GM19372 (cell line): ENCODE measurements around the gene LRRC28.

Experiments used
- ATAC-seq: cut with Tn5 transposase; IDR thresholded peaks from one replicate; pipeline ENCODE4 v1.9.1; 2021; ENCODE audit warnings: mild to moderate bottlenecking, low read depth, moderate library complexity; ENCODE audit not compliant: unreplicated experiment

The LRRC28 gene

DNA sequence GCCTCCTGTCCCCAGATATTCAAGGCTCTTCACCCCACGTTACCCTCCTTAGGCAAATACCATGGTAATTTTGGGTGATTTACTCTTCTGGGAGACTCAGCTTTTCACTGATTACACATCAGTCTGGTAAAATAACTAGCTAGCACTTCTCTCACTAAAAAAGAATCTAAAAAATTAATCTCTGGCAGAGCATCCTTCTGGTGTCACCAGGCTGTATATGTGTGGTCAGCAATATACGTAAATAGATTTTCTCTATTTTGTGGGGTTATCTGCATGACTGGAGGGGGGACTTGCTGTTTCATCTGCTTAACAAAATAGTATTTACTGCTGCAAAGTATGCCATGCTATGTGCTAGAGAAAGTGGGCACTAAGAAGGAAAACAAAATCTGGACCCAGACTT is 45.1 kb downstream of the LRRC28 start:
- ATAC-seq: no peak

DNA sequence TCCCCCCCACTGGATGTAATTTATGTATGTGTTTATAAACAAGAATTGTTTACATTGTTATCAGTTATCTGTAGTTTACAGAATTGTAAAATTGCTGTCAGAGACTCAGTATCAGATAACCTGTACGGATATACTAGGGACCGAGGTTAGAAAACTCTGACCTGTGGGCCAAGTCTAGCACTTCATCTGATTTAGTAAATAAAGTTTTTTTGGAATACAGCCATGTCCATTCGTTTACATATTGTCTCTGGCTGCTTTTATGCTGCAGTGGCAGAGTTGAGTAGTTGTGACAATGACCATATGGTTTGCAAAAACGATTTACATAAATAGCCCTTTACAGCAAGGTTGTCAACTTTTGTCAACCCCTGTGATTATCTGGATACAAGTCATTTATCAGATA is 52.6 kb downstream of the LRRC28 start:
- ATAC-seq: no peak

DNA sequence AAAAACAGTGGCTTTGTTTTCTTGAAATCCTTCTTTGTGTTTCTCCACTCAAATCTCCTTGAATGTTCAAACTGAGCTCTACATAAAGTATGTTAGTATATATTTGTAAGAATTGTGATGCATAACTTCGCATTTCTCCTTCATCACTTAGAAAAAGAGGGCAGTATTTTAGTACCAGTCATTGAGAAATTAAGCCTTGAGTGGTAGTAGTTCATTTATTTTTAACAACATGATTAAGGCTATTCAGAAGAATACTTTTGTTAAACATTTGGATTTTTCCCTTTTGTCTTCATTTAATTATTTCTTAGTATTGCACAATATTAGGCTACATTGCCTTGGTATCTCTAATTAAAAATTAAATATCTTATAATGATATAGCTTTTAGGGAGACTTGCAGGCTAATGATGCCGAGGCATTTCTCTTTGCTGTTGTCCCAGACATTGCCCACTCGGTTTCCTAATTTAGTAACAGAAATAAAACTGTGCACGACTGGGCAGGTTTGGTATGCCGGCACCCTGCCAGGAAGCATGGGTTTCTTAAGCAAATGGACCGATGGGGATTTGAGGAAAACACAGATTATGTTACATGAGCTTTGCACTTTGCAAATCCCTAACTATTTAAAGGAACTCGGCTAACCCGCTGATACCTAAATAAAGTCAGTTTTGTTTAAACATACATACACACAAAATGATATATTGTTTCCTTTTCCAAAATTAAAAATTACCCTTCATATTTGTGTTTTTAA is 54.7 kb downstream of the LRRC28 start:
- ATAC-seq: no peak

DNA sequence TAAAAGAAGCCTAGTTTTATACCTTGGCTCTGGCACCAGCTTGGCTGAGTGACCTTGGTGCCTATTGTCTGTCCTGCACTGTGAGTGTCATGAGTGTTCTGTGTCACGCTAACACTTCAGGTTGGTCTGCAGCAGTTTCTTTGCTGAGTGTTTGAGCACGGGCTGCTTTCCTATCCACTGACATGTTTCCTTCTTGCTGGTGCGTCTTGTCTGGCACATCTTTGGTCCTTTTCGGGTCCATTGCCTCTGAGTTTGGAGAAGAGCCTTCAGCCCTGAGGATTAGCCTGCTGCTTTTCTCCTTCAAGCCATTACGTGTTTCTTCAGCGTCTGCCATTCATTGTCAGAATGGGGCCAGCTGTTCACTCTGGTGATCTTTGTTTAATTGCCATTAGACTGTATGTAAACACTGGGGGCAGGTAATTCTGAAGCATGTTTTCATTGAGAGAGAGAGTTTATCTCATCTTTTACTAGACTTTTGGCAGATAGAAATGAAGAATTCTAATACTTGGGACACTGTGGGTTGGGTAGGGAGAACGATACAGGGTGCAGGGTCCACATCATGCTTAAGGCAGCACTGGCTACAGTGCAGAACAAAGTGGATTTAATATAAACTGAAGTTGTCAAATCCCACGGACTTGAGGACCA is 55.5 kb downstream of the LRRC28 start:
- ATAC-seq: no peak

DNA sequence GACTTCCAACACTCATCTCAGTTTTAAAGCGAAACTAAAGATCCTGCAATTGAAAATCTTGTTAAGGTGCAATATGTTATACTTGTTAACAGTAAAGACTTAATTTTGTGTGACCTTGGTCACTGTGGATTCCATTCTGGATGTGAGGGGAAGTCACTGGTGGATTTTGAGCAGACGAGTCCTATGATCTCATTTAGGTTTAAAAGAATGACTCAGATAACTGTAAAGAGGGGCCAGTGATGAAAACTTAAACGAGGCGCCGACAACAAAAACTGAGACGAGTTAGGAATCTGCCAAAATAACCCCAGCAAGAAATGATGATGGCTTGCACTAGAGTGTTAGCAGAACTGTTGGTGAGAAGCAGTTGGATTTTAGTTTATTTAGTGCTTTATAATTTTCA is 56.5 kb downstream of the LRRC28 start:
- no peak for ATAC-seq

DNA sequence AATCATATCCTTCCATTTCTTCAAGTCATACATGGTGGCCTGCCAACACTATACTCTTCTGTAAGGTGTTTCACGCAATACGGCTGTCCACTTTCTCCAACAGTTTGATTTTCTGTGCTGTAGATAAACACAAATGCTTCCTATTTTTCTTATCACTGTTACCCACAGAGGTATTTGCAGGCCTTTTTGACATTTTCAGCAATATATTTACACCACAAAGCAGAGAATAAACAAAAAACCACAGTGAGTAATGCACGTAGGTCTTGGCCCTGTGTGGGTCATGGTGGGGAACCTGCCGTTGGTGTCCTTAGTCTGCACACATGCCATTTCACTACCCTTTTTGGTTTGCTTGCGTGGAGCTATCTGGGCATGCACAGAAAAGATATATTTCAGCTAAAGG is 59.5 kb downstream of the LRRC28 start:
- no peak for ATAC-seq

DNA sequence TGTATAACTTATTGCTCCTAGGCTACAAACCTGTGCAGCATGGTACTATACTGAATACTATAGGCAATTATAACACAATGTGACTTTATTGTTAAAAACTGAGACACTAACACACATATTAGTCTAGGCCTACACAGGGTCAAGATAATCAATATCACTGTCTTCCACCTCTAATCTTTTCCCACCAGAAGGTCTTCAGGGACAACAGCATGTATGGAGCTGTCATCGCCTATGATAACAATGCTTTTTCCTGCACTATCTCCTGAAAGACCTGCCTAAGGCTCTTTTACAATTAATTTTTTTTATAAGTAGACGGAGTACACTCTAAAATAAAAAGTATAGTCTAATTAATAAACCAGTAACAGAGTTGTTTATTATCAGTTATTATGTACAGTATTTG is 60.9 kb downstream of the LRRC28 start:
- no peak for ATAC-seq

DNA sequence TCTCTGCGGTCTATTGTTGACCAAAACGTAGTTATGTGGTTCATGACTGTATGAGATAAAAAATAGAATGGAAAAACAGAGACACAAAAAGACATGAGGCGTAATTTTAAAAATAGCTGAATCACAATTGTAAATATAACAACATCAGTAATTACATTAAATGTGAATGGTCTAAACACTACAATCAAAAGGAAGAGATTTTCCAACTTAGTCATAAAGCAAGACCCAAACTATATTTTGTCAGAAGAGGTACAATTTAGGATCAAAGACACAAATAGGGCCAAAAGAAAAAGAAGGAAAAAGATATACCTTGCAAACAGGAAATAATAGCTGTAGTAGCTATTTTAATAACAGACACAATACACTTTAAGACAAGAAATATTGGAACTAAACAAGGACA is 61.5 kb downstream of the LRRC28 start:
- ATAC-seq: no peak

DNA sequence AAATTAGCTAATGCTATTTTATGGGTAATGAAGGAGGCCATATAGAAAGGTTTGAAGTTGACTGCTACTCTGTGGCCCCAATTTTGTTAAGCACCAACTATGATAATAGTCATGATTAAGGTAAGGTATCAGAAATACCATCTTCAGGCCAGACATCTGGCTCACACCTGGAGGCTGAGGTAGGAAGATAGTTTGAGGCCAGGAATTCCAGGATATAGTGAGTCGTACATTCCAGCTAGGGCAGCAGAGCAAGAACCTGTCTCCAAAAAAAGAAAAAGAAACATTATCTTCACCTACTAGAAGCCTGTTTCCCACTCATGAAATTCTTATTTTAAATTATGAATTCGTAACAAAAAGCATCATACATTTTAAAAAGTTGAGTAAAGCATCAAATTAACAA is 64.4 kb downstream of the LRRC28 start:
- no peak for ATAC-seq

DNA sequence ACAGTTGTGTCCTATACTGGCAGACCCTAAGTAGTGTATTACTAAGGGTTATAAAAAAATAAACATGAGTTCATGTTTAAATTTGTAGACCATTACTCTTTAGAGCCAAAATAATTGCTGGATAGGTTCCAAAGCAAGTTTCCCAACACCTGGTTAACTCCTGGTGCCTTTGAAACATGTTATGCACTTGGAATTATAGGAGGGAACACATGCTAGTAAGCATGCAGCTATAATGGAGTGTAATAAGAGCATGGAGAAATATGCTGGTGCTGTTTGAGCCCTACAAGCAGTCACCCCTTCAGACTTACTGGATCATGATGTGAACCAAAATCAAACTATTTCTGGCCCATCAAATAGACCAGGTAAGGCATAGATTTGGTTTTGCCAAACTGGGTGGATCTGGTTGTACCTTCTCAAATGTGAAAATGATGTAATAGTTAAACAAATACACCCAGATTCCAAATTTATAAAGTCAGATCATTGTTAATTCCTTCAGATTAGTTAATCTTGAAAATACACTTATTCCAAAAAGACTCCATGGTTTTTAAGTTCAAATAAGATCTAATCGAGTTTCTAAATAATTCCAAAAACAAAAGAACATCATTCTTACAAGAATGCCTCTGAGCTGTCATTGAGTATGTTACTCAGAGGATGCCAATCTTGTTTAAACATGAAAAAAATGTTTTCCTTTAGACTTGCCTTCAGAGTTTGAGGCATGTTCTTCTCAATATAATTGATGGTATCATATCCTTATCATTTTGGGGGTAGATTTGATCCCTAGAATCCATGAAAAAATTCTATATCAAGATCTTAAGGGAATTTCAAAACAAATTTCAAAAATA is 69.3 kb downstream of the LRRC28 start:
- ATAC-seq: no peak

DNA sequence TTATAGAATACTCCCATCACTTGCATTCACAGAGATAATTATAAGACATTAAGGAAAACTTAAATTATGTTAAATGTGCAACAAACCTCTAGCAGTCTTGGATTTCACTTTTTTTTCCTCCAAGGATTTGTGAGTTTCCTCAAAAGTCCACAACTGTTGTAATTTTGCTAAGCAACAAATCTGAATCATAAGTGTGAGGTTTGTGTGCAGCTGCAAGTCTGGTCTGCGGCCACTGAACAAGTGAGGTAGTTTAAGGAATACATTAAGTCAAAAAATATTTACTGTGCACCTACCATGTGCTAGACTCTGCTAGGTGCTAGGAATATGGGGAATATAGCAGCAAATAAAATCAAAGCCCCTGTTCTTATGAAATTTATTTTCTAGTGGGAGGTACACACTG is 70.2 kb downstream of the LRRC28 start:
- no peak for ATAC-seq

DNA sequence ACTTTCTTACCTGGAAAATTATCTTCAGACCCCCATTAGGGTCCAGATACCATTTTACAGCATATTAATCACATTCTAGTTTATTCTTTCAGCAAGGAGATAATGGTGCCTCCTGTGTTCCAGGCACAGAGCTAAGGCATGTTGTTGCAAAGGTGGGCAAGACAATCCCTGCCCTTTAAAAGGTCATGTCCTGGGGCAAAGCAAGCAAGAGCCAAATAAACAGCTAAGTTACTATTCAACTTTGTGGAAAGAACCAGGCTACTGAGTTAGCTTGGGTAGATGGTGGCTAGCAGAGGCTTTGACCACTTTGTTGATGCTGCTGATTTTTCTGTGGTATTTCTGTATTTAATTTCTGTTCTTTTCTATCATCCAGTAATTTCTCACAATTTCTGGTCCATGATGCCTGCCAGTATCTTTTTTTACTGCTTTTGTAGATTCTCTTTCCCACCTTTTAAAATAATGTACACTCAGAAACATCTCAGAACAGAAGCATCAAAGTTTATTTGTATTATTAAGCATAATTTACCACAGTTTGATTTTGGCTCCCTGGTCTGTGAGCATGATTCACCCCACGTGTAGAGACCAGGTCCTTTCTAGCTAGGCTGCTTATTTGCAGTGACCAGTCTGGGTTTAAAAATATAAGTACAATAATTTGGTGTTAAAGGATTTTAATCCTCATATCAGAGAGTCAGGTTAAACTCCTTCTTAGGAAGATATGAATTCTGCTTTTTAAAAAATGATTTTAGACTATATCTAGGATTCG is 71.5 kb downstream of the LRRC28 start:
- no peak for ATAC-seq

DNA sequence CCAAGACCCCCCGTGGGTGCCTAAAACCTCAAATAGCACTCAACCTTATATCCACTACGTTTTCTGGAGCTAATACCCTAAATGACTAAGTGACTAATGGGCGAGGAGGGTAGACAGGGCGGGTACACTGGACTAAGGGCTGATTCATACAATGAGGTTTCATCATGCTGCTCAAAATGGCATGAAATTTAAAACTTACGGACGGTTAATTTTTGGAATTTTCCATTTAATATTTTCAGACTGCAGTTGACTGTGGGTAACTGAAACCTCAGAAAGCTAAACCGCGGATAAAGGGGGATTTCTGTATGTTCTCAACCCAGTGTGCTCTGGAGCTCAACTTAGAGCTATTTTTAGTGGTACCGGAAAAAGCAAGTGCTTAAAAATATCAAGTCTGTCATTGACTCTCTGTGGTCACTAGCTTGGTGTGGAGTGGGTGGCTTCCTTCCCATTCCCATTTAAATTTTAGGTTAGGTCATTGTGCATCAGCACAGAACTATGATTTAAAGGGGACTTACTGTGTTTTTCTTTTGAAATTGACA is 72.9 kb downstream of the LRRC28 start:
- ATAC-seq: peak; percentile 82

DNA sequence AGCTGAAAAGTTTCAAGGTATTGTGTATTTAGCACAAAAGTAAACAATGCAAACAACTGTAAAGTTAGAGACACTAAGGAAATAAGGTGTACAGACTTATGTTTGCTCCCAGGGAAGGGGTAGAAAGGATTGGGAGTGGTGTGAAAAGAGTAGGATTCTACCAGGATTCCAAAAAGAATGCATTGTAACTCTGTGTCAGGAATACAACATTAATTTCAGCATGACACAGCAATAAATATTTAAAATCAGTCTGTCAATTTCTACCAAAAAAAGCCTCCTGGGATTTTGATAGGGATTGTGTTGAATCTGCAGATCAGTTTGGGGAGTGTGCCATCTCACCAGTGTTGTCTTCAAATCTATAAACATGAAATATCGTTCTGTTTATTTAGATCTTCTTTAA is 73.4 kb downstream of the LRRC28 start:
- ATAC-seq: no peak

DNA sequence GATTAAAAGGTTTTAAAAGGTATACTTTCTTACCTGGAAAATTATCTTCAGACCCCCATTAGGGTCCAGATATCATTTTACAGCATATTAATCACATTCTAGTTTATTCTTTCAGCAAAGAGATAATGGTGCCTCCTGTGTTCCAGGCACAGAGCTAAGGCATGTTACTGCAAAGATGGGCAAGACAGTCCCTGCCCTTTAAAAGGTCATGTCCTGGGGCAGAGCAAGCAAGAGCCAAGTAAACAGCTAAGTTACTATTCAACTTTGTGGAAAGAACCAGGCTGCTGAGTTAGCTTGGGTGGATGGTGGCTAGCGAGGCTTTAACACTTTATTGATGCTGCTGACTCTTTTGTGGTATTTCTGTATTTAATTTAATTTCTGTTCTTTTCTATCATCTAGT is 75.0 kb downstream of the LRRC28 start:
- no peak for ATAC-seq

DNA sequence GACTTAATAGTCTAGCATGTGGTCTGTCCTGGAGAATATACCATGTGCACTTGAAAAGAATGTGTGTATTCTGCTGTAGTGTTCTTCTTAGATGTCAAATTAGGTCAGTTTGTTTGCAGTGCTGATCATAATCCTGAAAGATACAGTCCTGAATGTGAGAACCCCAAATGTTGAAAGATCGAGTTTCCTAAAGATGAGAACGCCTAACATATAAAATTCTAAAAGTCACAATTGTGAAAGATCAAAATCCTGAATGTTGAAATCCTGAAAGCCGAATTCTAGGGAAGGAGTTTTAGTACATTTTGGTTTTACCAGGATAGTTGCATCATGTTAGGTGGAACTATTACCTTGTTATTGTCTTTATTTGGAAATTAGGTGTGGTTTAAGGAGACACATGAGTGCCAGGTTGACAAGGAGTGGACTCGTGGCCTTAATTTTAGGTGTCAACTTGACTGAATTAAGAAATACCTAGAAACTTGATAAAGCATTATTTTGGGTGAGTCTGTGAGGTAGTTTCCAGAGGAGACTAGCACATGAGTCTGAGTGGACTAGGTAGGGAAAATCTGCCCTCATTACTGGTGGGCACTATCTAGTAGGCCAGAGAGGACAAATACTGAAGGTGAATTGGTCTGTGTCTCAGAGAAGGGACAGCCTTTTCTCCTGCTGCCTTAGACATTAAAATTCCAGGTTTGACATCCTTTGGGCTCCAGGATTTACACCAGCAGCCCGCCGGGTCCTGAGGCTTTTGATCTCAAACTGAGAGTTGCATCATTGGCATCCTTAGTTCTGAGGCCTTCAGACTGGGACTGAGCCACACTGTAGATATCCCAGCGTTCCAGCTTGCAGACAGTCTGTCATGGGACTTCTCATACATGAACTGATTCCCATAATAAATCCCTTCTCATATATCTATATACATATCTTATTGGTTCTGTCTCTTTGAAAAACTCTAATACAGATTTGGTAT is 77.1 kb downstream of the LRRC28 start:
- ATAC-seq: no peak

DNA sequence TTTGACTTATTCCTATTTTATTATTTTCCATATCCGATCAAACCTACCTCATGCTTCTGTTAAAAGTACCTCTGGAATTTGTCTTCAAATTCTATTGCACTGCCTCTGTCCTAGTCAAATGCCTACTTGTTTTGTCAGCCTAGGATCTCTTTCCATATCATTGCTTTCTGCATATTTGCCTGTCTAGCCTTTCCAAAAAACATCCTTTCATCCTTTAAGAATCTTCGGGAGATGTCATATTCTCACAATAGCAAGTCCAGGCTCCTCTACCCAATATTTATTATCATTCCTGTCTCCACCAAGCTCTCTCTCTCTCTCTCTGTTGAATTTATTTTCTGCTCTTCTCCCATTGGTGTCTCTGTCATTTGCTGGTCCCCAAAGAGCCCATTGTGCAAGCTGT is 80.1 kb downstream of the LRRC28 start:
- ATAC-seq: no peak

DNA sequence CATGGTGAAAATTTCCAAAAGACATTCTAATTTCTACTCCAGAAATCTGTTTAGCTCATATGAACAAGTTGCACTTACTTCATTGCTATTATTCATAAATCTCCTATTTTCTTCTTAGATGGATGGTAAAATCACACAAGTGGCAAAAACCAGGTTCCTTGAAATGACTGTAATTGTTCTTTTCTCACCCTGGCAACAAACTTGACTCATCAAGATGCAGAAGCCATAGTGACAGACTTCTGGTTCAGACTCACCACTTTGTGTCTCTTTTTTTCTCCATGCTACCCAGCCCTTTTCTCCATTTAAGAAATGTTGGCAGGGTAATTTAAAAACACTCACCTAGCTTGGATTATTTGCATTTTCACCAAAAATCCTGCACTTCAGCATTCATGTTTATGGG is 82.1 kb downstream of the LRRC28 start:
- no peak for ATAC-seq

DNA sequence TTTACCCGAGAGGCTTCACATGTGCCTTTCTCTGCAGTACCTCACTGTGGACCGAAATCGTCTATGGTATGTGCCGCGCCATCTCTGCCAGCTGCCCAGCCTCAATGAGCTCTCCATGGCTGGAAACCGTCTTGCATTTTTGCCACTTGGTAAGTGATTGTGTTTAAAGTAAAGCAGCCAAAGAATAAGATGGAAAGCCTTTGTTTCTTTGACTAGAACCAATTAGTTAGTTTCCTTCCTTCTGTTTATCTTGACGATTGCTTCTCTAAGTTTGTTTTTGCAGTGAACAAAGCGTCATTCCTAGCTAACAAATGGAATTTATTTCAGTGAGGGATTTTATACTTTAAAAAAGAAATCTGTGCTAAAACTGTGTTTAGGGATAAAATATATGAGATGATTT is 82.7 kb downstream of the LRRC28 start:
- ATAC-seq: no peak
